CD8-positive, alpha-beta memory T cell (primary cell): Measurements from ENCODE around the gene PSD2. TPM values are rescaled to one million over a fixed set of nuclear protein-coding genes. Genes with fewer than 3 reads are reported as not detected.

Experiments used
- CTCF ChIA-PET: fragments of 350-600 bp; sonication (Branson Sonifier 250); formaldehyde crosslinking; loops from one replicate; lab custom pipeline; 2021; ENCODE audit warnings: antibody characterized with exemption; lab: Charles Lee
- POLR2A ChIA-PET: fragments of 350-600 bp; sonication (Branson Sonifier 250); formaldehyde crosslinking; loops from one replicate; lab custom pipeline; 2021; ENCODE audit warnings: antibody characterized with exemption; lab: Charles Lee
- DNase-seq, 5 donors: peaks; one replicate each; pipeline versions ENCODE4 v3.0.0 to v3.0.0-alpha.2; 2020 to 2022; ENCODE audit warnings: mixed read lengths in 1 of 5
- H3K27ac ChIP-seq: one replicate; pipeline ENCODE4 v1.7.0; 2013; ENCODE audit warnings: low read depth, mild to moderate bottlenecking, low read length, moderate library complexity
- H3K27me3 ChIP-seq: 2 replicates; pipeline ENCODE4 v1.7.0; 2013; ENCODE audit warnings: low read length, mild to moderate bottlenecking; ENCODE audit not compliant: insufficient read depth, poor library complexity, severe bottlenecking
- H3K36me3 ChIP-seq: 2 replicates; pipeline ENCODE4 v1.7.0; 2013; ENCODE audit warnings: mild to moderate bottlenecking, low read length, moderate library complexity; ENCODE audit not compliant: insufficient read depth
- H3K4me1 ChIP-seq: 2 replicates; pipeline ENCODE4 v1.7.0; 2013; ENCODE audit warnings: mild to moderate bottlenecking, low read length, moderate library complexity; ENCODE audit not compliant: insufficient read depth
- H3K4me3 ChIP-seq: 2 replicates; pipeline ENCODE4 v1.7.0; 2013; ENCODE audit warnings: mild to moderate bottlenecking, low read length
- H3K9me3 ChIP-seq: 2 replicates; pipeline ENCODE4 v1.7.0; 2013; ENCODE audit warnings: mild to moderate bottlenecking, low read length
- H3K27ac Mint-ChIP-seq, 8 donors: one replicate each; pipeline ENCODE4 v1.8.0; 2020 to 2021; ENCODE audit warnings: mixed read lengths in 8 of 8, mild to moderate bottlenecking in 6 of 8, inconsistent platforms in 3 of 8, moderate library complexity in 3 of 8
- H3K27me3 Mint-ChIP-seq, 2 donors: one replicate each; pipeline ENCODE4 v1.8.0; 2020 to 2021; ENCODE audit warnings: mixed read lengths in 2 of 2, mild to moderate bottlenecking in 1 of 2, moderate library complexity in 1 of 2
- H3K36me3 Mint-ChIP-seq, 3 donors: one replicate each; pipeline ENCODE4 v1.8.0; 2020 to 2021; ENCODE audit warnings: mixed read lengths in 3 of 3, inconsistent platforms in 1 of 3, mild to moderate bottlenecking in 1 of 3
- H3K4me1 Mint-ChIP-seq, 3 donors: one replicate each; pipeline ENCODE4 v1.8.0; 2020 to 2021; ENCODE audit warnings: mixed read lengths in 3 of 3, inconsistent platforms in 1 of 3, mild to moderate bottlenecking in 1 of 3
- H3K4me3 Mint-ChIP-seq, 7 donors: one replicate each; pipeline ENCODE4 v1.8.0; 2020 to 2021; ENCODE audit warnings: mixed read lengths in 7 of 7, mild to moderate bottlenecking in 6 of 7, moderate library complexity in 4 of 7, inconsistent platforms in 2 of 7
- H3K9me3 Mint-ChIP-seq, 5 donors: one replicate each; pipeline ENCODE4 v1.8.0; 2020 to 2022; ENCODE audit warnings: mixed read lengths in 5 of 5, mild to moderate bottlenecking in 3 of 5, moderate library complexity in 2 of 5, inconsistent platforms in 1 of 5
- polyA plus RNA-seq: library from polyadenylated mRNA; unstranded; fragments of 300-500 nt; fragmentation: Illumina TruSeq; gene quantifications from one replicate; pipeline ENCODE4 v1.2.3, GENCODE V29; 2021
- total RNA-seq, 2 experiments: library from RNA; stranded (reverse); gene quantifications; one replicate each; pipeline ENCODE4 v1.2.3, GENCODE V29; 2021

Gene PSD2
- total and polyA plus RNA-seq, 3 experiments from 2014 or later = 0.12 TPM; not detected in 2

- no peaks in the 10 kb centered on the region for H3K4me1 Mint-ChIP-seq
- CTCF ChIA-PET = no interaction called here
- Histone ChIP-seq H3K9me3 (no peaks in the 10 kb centered on the region), H3K4me3 (no peak overlapping the region), H3K36me3 (no peaks in the 10 kb centered on the region), H3K27me3 (no peaks in the 10 kb centered on the region), H3K4me1 (no peaks in the 10 kb centered on the region), H3K27ac (no peak overlapping the region)
- no peak for DNase-seq
- H3K27ac Mint-ChIP-seq = no peak overlapping the region
- no peak overlapping the region for H3K4me3 Mint-ChIP-seq
- peaks cover 3 to 12% (median 7%) of the 10 kb centered on the region in 5 donors for H3K9me3 Mint-ChIP-seq
- H3K36me3 Mint-ChIP-seq = peaks cover 0 to 5% (median 0%) of the 10 kb centered on the region in 3 donors
- H3K27me3 Mint-ChIP-seq = peaks cover 13 to 39% of the 10 kb centered on the region in 2 donors
- POLR2A ChIA-PET = no interaction called here
Observed at GRCh38 chr5:139820130-139820529, 24.5 kb downstream of the PSD2 start.

GRCh38 chr5:139820606-139821005 is 25.0 kb downstream of the PSD2 start:
- Mint-ChIP-seq H3K4me3 (no peak overlapping the region), H3K9me3 (peaks cover 3 to 12% (median 7%) of the 10 kb centered on the region in 5 donors)

GRCh38 chr5:139821806-139822552 is 26.4 kb downstream of the PSD2 start:
- H3K4me1 Mint-ChIP-seq = no peaks in the 10 kb centered on the region
- Histone ChIP-seq H3K36me3 (no peaks in the 10 kb centered on the region), H3K9me3 (no peaks in the 10 kb centered on the region), H3K27me3 (no peaks in the 10 kb centered on the region), H3K4me3 (no peak overlapping the region), H3K4me1 (no peaks in the 10 kb centered on the region), H3K27ac (no peak overlapping the region)
- H3K27me3 Mint-ChIP-seq = peaks cover 11 to 32% of the 10 kb centered on the region in 2 donors
- no peak overlapping the region for H3K4me3 Mint-ChIP-seq
- POLR2A ChIA-PET = no interaction called here
- DNase-seq = no peak
- H3K27ac Mint-ChIP-seq = no peak overlapping the region
- peaks cover 0 to 5% (median 0%) of the 10 kb centered on the region in 3 donors for H3K36me3 Mint-ChIP-seq
- CTCF ChIA-PET = no interaction called here
- peaks cover 3 to 12% (median 7%) of the 10 kb centered on the region in 5 donors for H3K9me3 Mint-ChIP-seq

More at GRCh38 chr5:139820606-139821005, 25.0 kb downstream of the PSD2 start:
- peaks cover 13 to 35% of the 10 kb centered on the region in 2 donors for H3K27me3 Mint-ChIP-seq
- H3K4me1 Mint-ChIP-seq = no peaks in the 10 kb centered on the region
- no peaks in the 10 kb centered on the region for H3K27me3 ChIP-seq
- no peak overlapping the region for H3K4me3 ChIP-seq
- H3K36me3 Mint-ChIP-seq = peaks cover 0 to 5% (median 0%) of the 10 kb centered on the region in 3 donors
- ChIA-PET POLR2A (no interaction called here), CTCF (no interaction called here)
- no peak for DNase-seq
- H3K9me3 ChIP-seq = no peaks in the 10 kb centered on the region
- H3K36me3 ChIP-seq = no peaks in the 10 kb centered on the region
- H3K4me1 ChIP-seq = no peaks in the 10 kb centered on the region
- H3K27ac Mint-ChIP-seq = no peak overlapping the region
- no peak overlapping the region for H3K27ac ChIP-seq

GRCh38 chr5:139822553-139823425 is 27.2 kb downstream of the PSD2 start:
- Mint-ChIP-seq H3K27me3 (peaks cover 11 to 27% of the 10 kb centered on the region in 2 donors), H3K9me3 (peaks cover 3 to 12% (median 7%) of the 10 kb centered on the region in 5 donors), H3K4me3 (no peak overlapping the region), H3K27ac (no peak overlapping the region), H3K4me1 (no peaks in the 10 kb centered on the region), H3K36me3 (peaks cover 0 to 12% (median 0%) of the 10 kb centered on the region in 3 donors)
- no peak overlapping the region for H3K27ac ChIP-seq
- H3K4me1 ChIP-seq = no peaks in the 10 kb centered on the region
- H3K9me3 ChIP-seq = no peaks in the 10 kb centered on the region
- no peaks in the 10 kb centered on the region for H3K36me3 ChIP-seq
- no peaks in the 10 kb centered on the region for H3K27me3 ChIP-seq
- DNase-seq = no peak
- ChIA-PET POLR2A (no interaction called here), CTCF (interaction anchor here (1.6 kb wide), 1 partner anchor 36 kb away, joined by 4 read pairs; no protein-coding TSS in a partner anchor)
- no peak overlapping the region for H3K4me3 ChIP-seq

- DNase-seq = no peak
- peaks cover 2 to 7% (median 2%) of the 10 kb centered on the region in 5 donors for H3K9me3 Mint-ChIP-seq
Observed at GRCh38 chr5:139823757-139824355, 28.2 kb downstream of the PSD2 start.

GRCh38 chr5:139825690-139826089 is 30.1 kb downstream of the PSD2 start:
- Mint-ChIP-seq H3K36me3 (peaks cover 0 to 8% (median 0%) of the 10 kb centered on the region in 3 donors), H3K4me1 (no peaks in the 10 kb centered on the region), H3K27ac (peak overlapping the region in 1 of 8 donors; percentile 0), H3K9me3 (no peaks in the 10 kb centered on the region), H3K4me3 (no peak overlapping the region), H3K27me3 (peaks cover 6 to 10% of the 10 kb centered on the region in 2 donors)
- POLR2A ChIA-PET = no interaction called here
- no peak overlapping the region for H3K27ac ChIP-seq
- H3K4me3 ChIP-seq = no peak overlapping the region
- CTCF ChIA-PET = no interaction called here
- no peaks in the 10 kb centered on the region for H3K27me3 ChIP-seq
- no peaks in the 10 kb centered on the region for H3K36me3 ChIP-seq
- H3K4me1 ChIP-seq = no peaks in the 10 kb centered on the region
- H3K9me3 ChIP-seq = no peaks in the 10 kb centered on the region
- no peak for DNase-seq

More at GRCh38 chr5:139823757-139824355, 28.2 kb downstream of the PSD2 start:
- Histone ChIP-seq H3K4me3 (no peak overlapping the region), H3K4me1 (no peaks in the 10 kb centered on the region), H3K27ac (no peak overlapping the region), H3K36me3 (no peaks in the 10 kb centered on the region), H3K9me3 (no peaks in the 10 kb centered on the region), H3K27me3 (no peaks in the 10 kb centered on the region)
- Mint-ChIP-seq H3K27me3 (peaks cover 7 to 24% of the 10 kb centered on the region in 2 donors), H3K27ac (peak overlapping the region in 1 of 8 donors; percentile 44), H3K4me1 (no peaks in the 10 kb centered on the region), H3K36me3 (peaks cover 0 to 11% (median 0%) of the 10 kb centered on the region in 3 donors), H3K4me3 (no peak overlapping the region)
- ChIA-PET CTCF (interaction anchor here (1.6 kb wide), 1 partner anchor 37 kb away, joined by 4 read pairs; no protein-coding TSS in a partner anchor), POLR2A (no interaction called here)

GRCh38 chr5:139828207-139828895 is 32.7 kb downstream of the PSD2 start:
- H3K4me3 Mint-ChIP-seq = no peak overlapping the region
- H3K4me1 ChIP-seq = no peaks in the 10 kb centered on the region
- peak in 1 of 5 donors; percentile 21 for DNase-seq
- H3K4me1 Mint-ChIP-seq = no peaks in the 10 kb centered on the region
- H3K9me3 Mint-ChIP-seq = no peaks in the 10 kb centered on the region
- H3K27me3 ChIP-seq = no peaks in the 10 kb centered on the region
- peaks cover 0 to 8% (median 0%) of the 10 kb centered on the region in 3 donors for H3K36me3 Mint-ChIP-seq
- H3K36me3 ChIP-seq = no peaks in the 10 kb centered on the region
- CTCF ChIA-PET = no interaction called here
- POLR2A ChIA-PET = interaction anchor here (0.5 kb wide), 1 partner anchor 13 kb away, joined by 7 read pairs; no protein-coding TSS in a partner anchor
- H3K27ac ChIP-seq = no peak overlapping the region
- no peak overlapping the region for H3K4me3 ChIP-seq
- H3K27ac Mint-ChIP-seq = no peak overlapping the region
- H3K9me3 ChIP-seq = no peaks in the 10 kb centered on the region
- H3K27me3 Mint-ChIP-seq = peaks cover 7 to 19% of the 10 kb centered on the region in 2 donors
